HG03520 (cell line): ENCODE measurements around the gene S100A14.

Experiments
- ATAC-seq: cut with Tn5 transposase; IDR thresholded peaks from one replicate; pipeline ENCODE4 v1.9.1; 2021; ENCODE audit warnings: mild to moderate bottlenecking, moderate library complexity; ENCODE audit not compliant: unreplicated experiment

Gene S100A14

DNA sequence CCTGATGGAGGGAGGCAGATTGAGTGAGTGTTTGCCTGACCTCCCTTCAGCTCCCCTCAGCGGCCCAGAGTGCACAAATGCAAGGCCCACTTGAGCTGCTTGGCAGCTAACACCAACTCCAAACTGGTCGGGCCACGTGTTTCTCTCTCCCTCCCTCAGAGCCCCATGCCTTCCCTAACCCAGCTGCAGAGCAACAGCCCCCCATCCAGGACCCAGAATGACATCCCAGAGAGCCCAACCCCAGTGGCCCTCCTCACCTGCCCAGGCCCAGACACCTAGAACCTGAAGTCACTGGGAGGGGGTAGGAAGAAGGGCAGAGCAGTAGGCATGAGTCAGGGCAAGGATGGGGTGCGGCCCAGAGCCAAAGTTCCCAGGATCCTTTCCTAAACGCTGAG is 789 bp upstream of the S100A14 start:
- no peak for ATAC-seq

DNA sequence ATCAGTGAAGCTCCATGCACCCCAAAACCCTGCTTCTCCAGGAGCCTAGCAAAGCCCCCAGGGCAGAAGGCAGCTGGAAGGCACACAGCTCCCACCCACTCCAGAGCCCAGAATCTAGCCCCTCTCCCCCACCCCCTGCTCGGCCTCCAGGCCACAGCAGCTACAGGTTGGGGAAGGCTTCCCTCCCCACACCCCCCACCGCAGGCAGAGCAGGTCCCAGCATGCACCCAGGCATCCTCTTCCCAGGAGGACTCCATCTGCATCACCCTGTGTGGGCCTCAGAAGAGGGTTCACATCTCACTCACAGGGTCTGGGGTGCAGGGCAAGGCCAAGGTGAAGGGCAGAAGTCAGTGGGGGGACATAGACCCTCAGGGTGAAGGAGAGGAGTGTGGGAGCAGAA is 719 bp downstream of the S100A14 start:
- no peak for ATAC-seq

DNA sequence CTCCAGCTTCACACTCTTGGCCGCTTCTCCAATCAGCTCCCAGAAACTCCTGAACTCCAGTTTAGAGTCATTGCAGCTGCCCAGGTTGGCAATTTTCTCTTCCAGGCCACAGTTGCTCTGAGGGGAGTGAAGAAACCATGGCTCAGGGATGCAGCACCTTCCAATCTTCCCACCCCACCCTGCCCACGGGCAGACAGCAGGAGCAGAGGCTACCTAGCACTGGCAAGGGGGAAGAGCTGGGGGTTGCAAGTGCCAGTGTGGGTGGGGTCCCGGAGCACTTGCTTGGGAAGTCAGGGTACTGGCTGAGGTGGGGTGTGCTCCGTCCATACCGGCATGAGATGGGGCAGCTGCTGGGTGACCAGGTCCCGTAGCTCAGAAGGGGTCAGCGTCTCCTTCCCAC is 1.2 kb downstream of the S100A14 start:
- no peak for ATAC-seq

DNA sequence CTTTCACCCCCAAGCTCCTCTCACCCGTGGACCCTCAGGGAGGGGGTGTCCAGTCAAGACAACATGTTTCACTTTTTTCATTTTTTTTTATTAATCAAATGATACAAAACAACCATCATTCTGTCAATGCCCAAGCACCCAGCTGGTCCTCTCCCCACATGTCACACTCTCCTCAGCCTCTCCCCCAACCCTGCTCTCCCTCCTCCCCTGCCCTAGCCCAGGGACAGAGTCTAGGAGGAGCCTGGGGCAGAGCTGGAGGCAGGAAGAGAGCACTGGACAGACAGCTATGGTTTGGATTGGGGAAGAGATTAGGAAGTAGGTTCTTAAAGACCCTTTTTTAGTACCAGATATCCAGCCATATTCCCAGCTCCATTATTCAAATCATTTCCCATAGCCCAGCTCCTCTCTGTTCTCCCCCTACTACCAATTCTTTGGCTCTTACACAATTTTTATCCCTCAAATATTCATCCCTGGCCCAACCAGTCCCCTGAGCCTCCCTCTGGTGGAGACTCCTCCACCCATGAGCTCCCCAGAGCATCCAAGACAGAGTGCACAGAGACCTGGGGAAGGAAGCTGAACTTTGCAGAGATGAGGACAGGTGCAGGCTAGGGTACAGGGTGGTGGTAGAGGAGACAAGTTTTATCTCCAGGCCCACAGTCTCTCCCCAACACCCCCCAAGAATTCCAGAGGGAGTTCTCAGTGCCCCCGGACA is 1.8 kb downstream of the S100A14 start:
- no peak for ATAC-seq

DNA sequence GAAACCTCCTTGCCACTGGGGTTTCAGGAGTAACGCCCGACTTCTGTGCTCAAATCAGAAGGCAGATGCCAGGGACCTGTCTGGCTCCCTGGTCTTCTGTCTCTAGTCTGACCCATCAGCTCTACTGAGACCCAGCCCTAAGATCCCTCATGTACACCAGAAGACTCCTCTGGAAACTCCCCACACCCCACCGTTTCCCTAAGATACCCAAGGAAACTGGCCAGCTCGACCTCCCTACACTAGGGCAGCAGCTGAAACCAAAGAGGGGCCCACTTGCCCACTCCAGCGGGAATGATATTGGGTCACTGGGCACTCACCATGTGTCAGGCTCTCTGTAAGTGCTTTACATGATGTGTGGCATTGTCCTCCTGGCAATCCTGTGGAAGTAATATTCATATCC is 2.7 kb downstream of the S100A14 start:
- no peak for ATAC-seq

DNA sequence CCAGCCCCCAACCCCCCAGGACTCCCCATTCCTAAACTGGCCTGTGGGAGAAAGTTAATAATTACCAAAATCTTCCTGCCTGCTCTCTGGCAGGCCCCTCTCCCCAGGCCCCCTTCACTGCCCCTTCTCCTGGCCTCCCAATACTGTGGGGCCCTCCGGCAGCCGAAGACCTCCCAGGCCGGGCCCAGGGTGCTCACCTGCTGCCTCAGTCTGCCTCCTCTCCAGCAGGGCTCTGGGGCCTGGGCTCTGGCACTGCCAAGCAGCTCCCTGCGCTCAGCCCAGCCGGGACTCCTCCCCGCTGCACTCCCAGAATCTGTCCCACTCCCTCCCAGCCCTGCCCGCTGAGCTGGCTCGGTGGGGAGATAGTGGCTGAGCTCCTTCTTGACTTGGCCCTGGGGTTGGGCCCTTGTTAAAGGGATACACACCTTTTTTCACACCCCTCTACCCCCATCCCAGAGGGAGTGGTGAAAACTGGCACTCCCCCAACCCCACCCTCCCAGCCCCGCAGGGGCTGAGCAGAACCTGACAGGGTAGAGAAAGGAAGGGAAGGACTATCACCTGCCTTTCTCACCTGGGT is 3.3 kb downstream of the S100A14 start, which contains the start of gene S100A16:
S100A16 (minus strand) TSS at position 383 of the 577 bp plus-strand sequence. CDS start 4,986 bp downstream, outside the sequence.
- no peak for ATAC-seq

DNA sequence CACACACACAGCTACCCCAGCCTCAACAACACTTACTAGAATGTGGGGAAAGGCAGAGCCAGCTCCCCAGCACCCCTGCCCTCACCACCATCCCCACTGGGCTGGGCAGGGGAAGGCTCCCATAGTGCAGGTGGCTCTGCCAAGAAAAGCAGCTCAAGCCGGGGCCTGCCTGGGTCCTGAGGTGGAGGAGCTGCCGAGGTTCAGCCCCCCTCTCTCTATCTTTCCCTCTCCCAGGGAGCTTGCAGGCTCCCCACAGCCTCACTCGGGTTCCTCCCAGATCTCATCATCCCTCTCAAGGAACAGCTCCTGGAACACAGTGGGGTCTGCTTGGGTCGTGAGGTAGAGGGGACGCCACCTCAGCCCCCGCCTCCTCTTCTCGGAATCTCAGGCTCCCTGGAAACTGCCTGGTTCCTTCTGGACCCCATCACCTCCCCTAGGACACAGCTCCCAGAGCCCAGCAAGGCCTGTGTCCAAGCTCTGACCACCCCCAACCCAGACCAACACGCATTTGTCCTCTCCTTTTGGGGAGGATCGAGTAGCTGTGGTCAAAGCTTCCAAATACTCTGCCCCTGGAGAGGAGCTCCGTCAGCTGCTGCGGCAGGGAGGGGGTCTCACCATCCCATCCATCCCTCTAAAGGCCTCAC is 3.9 kb downstream of the S100A14 start:
- no peak for ATAC-seq

DNA sequence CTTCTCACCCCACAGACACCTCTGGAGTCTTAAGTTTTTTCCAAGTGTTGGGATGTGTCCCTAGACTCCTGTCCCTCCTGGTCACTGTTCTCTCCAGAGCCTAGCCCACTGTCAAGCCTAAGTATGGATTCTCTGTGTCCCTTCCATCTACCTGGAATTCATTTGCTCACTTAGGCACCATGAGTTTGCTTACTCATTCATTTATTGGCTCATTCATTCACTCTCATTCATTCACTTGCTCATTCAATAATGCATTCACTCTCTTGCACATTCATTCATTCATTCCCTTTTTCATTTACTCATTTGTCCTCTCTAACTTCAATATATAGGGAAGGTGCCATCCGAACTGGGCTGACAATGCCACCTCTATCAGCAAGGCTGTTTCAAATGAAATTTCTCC is 4.8 kb downstream of the S100A14 start:
- no peak for ATAC-seq

DNA sequence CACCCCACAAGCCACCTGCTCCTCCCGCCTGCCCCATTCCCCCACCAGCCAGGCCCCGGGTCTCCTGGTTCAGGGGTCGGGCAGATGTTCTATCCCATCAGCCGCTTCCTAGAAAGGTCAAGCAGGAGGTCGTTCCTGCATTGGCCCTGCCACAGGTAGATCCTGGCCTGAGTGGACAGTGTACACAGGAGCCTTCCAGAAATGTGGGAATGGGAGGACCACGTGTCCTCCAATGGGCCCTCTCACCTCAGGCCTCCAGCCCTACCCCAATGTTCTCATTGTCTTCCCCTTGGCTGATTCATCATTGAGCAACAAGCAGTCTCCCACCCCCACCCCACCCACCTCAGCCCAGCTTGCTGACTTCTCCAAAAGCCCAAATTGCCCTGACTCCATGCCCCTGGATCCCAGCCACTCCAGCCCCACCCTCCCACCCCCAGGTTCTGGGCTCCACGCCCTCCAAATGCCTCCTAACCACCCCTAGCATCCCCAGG is 5.3 kb downstream of the S100A14 start:
- ATAC-seq = no peak

DNA sequence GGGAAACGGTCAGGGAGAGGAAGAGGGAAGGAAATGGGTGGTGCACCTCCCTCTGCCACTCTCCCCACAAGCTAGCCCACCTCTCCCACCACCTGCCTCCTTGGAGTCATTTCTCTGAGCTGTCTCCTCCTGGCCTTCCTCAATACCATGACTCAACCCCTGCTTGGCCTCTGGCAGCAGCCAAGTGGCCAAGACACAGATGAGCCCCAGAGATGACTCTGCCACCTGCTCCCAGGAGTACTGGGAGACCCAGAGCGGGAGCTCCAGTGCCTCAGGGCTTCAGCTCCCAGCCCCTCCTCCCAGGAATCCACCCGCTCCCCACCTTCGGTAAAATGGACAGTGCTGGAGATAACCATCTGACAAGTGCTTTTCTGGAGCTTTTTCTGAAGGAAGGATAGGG is 5.8 kb downstream of the S100A14 start:
- ATAC-seq = no peak

DNA sequence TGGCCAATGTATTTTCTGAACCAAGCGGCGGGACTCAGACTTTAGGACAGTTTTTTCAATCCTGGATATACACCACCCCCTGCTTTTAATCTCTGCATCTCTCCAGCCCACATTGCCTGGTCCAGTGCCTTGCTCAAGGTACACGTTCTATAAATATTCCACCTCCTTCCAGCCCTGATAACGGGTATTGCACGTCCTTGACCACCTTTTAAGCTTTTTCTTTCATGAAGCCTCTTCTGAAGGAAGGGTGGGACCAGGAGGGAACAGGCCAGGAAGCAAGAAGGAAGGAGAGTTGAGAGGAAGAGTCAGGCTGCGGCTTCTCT is 6.6 kb downstream of the S100A14 start:
- ATAC-seq = no peak

DNA sequence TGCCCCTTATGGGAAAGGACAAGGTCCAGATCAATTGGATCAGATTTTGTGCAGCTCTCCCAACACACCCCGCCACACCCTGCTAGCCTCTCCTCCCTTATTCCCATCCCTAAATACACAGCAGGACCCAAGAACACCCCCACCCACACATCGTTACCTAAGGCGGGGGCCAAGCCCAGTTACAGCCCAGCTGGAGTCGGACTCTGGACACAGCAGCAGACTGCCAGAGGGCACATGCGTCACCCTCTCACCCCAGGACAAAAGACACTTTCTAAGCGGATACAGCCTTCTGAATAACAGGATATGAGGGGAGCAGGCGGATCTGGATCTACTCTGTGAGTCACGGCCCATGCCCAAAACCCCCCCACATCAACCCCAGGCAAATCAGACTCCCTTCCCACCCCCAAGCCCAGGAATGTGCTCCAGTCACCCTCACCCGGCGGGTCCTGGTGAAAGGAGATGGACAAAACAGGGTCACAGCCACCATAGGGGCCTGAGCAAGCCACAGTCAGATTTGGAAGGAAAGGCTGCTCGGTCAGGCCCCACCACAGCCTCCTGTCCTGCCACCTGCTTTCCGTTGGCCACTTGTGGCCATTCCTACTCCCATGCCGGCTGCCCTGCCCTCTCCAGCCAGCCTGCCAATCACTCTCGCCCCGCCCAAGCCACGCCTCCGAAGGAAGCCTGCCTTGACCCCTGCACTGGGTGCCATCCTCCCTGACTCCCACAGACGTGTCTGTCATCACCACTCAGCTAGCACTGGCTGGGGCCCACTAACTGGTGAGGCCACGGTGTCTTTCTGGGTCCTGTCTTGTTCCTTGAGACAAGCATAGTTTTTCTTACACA is 7.2 kb downstream of the S100A14 start:
- no peak for ATAC-seq

DNA sequence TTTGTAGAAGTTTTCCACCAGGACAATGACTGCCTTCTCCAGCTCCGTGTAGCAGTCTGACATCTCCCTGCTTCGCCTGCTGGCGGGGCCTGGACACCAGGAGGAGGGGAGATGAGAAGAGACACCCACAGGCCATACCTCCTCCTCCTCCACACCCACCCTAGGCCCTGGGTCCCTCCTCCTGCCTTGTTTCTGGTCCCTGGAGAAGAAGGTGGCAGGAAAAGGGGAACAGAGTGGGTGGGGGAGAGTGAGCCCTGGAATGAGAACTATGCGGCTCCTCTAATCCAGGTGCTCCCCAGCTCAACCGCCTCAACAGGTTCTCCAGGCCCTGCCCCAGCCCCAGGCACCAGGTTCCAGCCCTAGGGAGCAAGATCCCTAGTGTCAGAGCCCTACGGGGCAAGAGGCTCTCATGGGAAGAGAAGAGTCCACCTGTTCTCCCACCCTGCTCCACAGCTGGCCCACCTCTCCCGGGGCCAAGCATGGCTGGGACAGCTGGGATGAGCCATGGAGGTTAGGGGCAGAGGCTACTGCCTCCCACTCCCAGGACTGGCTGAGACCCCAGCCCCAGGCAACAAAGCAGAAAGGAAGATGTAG is 7.9 kb downstream of the S100A14 start:
- no peak for ATAC-seq

DNA sequence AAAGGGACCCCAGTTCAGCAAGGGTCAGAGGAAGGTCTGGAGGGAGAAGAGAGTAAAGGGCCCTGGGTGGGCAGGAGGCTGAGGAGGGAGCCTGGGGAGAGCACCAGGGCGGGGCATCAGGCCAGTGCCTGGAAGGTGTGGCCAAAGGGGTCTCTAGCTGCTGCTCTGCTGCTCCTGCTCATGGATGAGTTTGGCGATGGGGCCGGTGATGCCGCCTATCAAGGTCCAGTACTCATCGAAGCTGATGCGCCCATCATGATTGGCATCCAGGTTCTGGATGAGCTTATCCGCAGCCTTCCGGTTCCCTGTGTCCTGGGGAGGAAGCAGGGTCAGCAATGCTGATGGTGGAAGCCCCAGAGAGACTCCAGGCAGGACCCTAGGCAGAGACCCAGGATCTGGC is 8.7 kb downstream of the S100A14 start:
- ATAC-seq = no peak

DNA sequence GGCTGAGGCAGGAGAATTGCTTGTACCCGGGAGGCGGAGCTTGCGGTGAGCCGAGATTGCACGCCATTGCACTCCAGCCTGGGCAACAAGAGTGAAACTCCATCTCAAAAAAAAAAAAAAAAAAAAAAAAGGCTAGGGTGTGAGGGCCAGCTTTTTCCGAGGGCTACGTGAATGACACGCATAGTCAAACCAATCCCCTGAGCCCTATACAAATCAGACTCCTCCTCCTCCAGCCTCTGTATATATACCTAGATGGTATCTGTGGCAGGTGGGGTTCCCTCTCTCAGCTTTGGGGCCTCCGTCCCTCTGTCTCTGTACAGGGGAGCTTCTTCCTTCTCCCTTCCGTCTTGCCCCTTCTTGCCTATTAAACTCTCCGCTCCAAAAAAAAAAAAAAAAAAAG is 9.9 kb downstream of the S100A14 start:
- ATAC-seq = no peak

DNA sequence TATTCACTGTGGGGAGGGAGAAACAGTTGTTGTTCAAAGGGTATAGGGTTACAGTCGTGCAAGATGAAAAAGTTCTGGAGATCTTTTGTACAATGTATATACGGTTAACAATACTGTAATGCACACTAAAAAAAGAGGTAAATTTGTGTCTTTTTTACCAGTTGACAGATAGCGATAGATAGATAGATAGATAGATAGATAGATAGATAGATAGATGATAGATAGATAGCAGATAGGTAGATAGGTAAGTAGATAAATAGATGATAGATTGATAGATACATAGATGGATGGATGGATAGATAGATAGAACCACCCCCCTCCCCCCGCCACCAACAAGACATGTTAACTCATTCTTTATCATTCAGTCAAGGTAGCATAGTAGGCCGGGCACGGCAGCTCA is 13.4 kb downstream of the S100A14 start:
- no peak for ATAC-seq

DNA sequence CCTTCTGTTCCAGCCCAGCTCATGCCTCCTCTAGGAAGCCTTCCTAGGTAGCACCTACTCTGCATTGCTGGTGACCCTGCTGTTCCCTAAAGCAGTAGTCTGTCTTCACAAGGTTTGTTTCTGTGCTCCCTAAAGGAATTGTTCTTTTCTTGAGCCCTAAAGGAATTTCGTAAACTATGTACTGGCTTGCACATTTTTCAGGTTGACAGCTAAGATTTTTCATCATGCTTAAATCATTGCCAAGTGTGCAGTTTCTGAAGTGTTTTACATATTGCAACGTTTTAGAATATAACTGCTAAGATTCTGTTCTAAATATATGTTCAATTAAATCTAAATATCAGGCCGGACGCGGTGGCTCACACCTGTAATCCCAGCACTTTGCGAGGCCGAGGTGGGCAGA is 16.3 kb downstream of the S100A14 start:
- no peak for ATAC-seq

DNA sequence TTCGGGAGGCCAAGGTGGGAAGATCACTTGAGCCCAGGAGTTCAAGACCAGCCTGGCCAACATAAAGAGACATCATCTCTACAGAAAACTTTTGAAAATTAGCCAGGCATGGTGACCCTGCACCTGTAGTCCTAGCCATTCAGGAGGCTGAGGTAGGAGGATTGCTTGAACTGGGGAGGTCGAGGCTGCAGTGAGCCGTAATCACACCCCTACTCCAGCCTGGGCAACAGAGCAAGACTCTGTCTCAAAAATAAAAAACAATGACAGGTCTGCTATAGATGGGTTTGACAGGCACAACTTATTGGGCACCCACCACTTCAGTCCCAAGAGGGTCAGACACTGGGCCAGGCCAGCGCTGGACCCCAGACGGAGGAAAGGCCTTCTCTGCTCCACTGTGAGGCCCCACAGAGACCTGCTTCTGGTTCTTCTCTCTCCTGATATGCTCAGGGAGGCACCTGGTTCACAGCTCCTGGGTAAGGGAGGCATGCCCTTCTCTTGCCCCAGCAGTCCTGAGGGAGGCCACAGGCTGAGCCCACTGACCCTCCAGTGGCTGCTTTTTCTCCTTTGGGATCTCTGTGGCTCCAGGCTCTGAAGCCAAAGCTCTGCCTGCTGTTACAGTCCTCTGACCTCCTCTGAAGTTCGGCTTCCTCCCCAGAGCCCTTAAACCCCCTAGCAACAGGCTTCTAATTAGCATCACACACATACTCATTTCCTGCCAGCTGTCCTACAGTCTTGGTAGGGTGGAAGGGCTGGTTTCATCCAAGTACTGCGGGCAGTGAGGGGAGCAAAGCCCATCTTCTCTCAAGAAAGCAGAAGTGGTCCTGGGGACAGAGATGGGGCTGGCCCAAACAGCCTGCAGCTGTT is 17.6 kb downstream of the S100A14 start:
- peak; percentile 97 for ATAC-seq

DNA sequence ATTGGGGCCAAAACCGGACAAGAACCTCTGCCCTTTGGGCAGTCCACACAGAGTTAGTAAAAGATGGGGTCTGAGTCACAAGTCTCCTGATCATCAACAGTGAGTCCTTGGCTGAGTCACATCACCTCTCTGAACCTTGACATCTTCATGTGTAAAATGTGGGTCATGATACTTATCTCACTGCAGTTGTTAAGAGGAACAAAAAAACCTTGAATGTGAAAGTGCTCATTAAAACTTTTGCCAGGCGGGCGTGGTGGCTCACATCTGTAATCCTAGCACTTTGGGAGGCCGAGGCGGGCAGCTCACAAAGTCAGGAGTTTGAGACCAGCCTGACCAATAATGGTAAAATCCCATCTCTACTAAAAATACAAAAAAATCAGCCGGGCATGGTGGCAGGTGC is 18.9 kb downstream of the S100A14 start:
- no peak for ATAC-seq

DNA sequence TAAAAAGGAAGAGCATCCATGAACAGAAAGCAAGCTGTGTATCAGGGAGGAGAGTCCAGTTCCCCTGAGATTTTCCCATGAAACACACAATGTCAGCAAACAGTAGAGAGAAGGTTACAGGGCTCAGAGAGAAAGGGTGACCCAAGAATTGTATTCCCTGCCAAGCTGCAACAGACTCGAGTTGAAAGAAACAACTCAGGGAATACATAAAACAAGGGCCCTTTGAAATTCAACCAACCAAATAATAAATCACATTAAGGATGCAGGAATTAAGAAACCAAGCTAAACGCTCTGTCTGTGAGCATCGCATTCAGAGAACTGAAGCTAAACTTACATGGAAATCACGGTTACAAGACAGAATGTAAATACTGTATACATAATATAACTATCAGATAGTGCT is 23.4 kb downstream of the S100A14 start:
- ATAC-seq = no peak
